IPS DF 19.7 (cell line): ENCODE results near the gene IRF8.
"Not testable (repeated sequence)": the region's sequence is repeated elsewhere in the genome, so short reads cannot be mapped to it uniquely, and the experiment has no call there.

Experiments used
- DNase-seq: peaks from one replicate; pipeline ENCODE4 v3.0.0-alpha.2; 2013; ENCODE audit warnings: low read depth, low spot score

The IRF8 gene

GRCh38 chr16:85898521-85899442 is at the start of gene IRF8:
TSS of gene IRF8 (plus strand) at chr16:85899162. CDS start at chr16:85903016, 3,854 bp downstream.
- peak; percentile 15 for DNase-seq

GRCh38 chr16:85849388-85849787 is 49.6 kb upstream of the IRF8 start:
- no peak for DNase-seq

- DNase-seq = no peak
These were observed 48.5 kb upstream of the IRF8 start for GRCh38 chr16:85850344-85850880.

GRCh38 chr16:85851034-85851785 is 47.8 kb upstream of the IRF8 start:
- DNase-seq = no peak

GRCh38 chr16:85853547-85854545 is 45.1 kb upstream of the IRF8 start:
- no peak for DNase-seq

GRCh38 chr16:85854935-85855334 is 44.0 kb upstream of the IRF8 start:
- no peak for DNase-seq

GRCh38 chr16:85856079-85856478 is 42.9 kb upstream of the IRF8 start:
- no peak for DNase-seq

GRCh38 chr16:85856585-85856984 is 42.4 kb upstream of the IRF8 start:
- DNase-seq = no peak

- DNase-seq = no peak
These were observed 41.6 kb upstream of the IRF8 start for GRCh38 chr16:85857406-85857805.

- DNase-seq = not testable (repeated sequence)
These were observed 40.4 kb upstream of the IRF8 start for GRCh38 chr16:85858571-85858970.

- DNase-seq = no peak
These were observed 39.8 kb upstream of the IRF8 start for GRCh38 chr16:85858984-85859817.

GRCh38 chr16:85859818-85860125 is 39.2 kb upstream of the IRF8 start:
- no peak for DNase-seq

GRCh38 chr16:85860413-85861094 is 38.4 kb upstream of the IRF8 start:
- DNase-seq = no peak

GRCh38 chr16:85861095-85861825 is 37.7 kb upstream of the IRF8 start:
- DNase-seq = no peak

- DNase-seq = no peak
These were observed 36.2 kb upstream of the IRF8 start for GRCh38 chr16:85862476-85863383.

- DNase-seq = no peak
These were observed 35.6 kb upstream of the IRF8 start for GRCh38 chr16:85863384-85863774.

GRCh38 chr16:85864965-85865364 is 34.0 kb upstream of the IRF8 start:
- no peak for DNase-seq

- no peak for DNase-seq
These were observed 31.8 kb upstream of the IRF8 start for GRCh38 chr16:85867189-85867588.
